H9 (cell line): ENCODE data around the gene BRAF. TPM values are rescaled to one million over a fixed set of nuclear protein-coding genes. Genes with fewer than 3 reads are reported as not detected.

ENCODE experiments used
- DNase-seq: peaks from one replicate; pipeline ENCODE4 v3.0.0-alpha.2; 2017
- H2AFZ ChIP-seq: one replicate; pipeline ENCODE4 v1.6.1; 2013; ENCODE audit warnings: mild to moderate bottlenecking, low read length, control low read depth, moderate library complexity
- H2AK5ac ChIP-seq: 2 replicates; pipeline ENCODE4 v1.6.1; 2013; ENCODE audit warnings: low read length, control low read depth, mixed read lengths; ENCODE audit not compliant: insufficient read length
- H2BK120ac ChIP-seq: one replicate; pipeline ENCODE4 v1.6.1; 2013; ENCODE audit warnings: low read depth, mild to moderate bottlenecking, low read length, control low read depth, inconsistent platforms; ENCODE audit not compliant: poor library complexity, severe bottlenecking
- H2BK12ac ChIP-seq: 2 replicates; pipeline ENCODE4 v1.6.1; 2013; ENCODE audit warnings: low read length, control low read depth, mixed read lengths, low read depth; ENCODE audit not compliant: insufficient read length
- H2BK15ac ChIP-seq: 2 replicates; pipeline ENCODE4 v1.6.1; 2013; ENCODE audit warnings: low read depth, low read length, control low read depth
- H2BK20ac ChIP-seq: one replicate; pipeline ENCODE4 v1.6.1; 2013; ENCODE audit warnings: low read depth, mild to moderate bottlenecking, low read length, control low read depth, inconsistent platforms; ENCODE audit not compliant: poor library complexity, severe bottlenecking
- H2BK5ac ChIP-seq: 2 replicates; pipeline ENCODE4 v1.6.1; 2013; ENCODE audit warnings: low read length, control low read depth, mixed read lengths; ENCODE audit not compliant: insufficient read length
- H3K14ac ChIP-seq: 2 replicates; pipeline ENCODE4 v1.6.1; 2013; ENCODE audit warnings: low read length, control low read depth; ENCODE audit not compliant: insufficient read depth
- H3K18ac ChIP-seq: 2 replicates; pipeline ENCODE4 v1.6.1; 2013; ENCODE audit warnings: low read depth, mild to moderate bottlenecking, mixed read lengths, low read length, control low read depth; ENCODE audit not compliant: insufficient read length
- H3K23ac ChIP-seq: 2 replicates; pipeline ENCODE4 v1.6.1; 2013; ENCODE audit warnings: low read length, control low read depth, mixed read lengths, low read depth; ENCODE audit not compliant: insufficient read length
- H3K23me2 ChIP-seq: 2 replicates; pipeline ENCODE4 v1.6.1; 2013; ENCODE audit warnings: low read depth, mild to moderate bottlenecking, mixed read lengths, low read length, control low read depth; ENCODE audit not compliant: insufficient read length, poor library complexity, severe bottlenecking
- H3K27ac ChIP-seq: 2 replicates; pipeline ENCODE4 v1.5.1; 2013; ENCODE audit warnings: low read length, control low read depth, mixed read lengths, low read depth; ENCODE audit not compliant: insufficient read length
- H3K27me3 ChIP-seq: 2 replicates; pipeline ENCODE4 v1.6.1; 2013; ENCODE audit warnings: low read length, control low read depth, inconsistent platforms; ENCODE audit not compliant: insufficient read depth
- H3K4ac ChIP-seq: 2 replicates; pipeline ENCODE4 v1.6.1; 2013; ENCODE audit warnings: low read depth, mild to moderate bottlenecking, control low read depth, inconsistent platforms, low read length, moderate library complexity
- H3K4me1 ChIP-seq: 2 replicates; pipeline ENCODE4 v1.6.1; 2013; ENCODE audit warnings: low read length, control low read depth, inconsistent platforms; ENCODE audit not compliant: insufficient read depth
- H3K4me2 ChIP-seq: 2 replicates; pipeline ENCODE4 v1.6.1; 2013; ENCODE audit warnings: low read length, control low read depth, mixed read lengths; ENCODE audit not compliant: insufficient read length, insufficient read depth
- H3K56ac ChIP-seq: 2 replicates; pipeline ENCODE4 v1.6.1; 2013; ENCODE audit warnings: low read depth, mild to moderate bottlenecking, mixed read lengths, low read length, control low read depth; ENCODE audit not compliant: insufficient read length
- H3K79me1 ChIP-seq: 2 replicates; pipeline ENCODE4 v1.6.1; 2013; ENCODE audit warnings: low read depth, mild to moderate bottlenecking, moderate library complexity, low read length, control low read depth, inconsistent platforms; ENCODE audit not compliant: insufficient read depth, poor library complexity, severe bottlenecking
- H3K79me2 ChIP-seq: 2 replicates; pipeline ENCODE4 v1.6.1; 2013; ENCODE audit warnings: low read length, control low read depth, inconsistent platforms; ENCODE audit not compliant: insufficient read depth
- H3K9ac ChIP-seq: 2 replicates; pipeline ENCODE4 v1.6.1; 2013; ENCODE audit warnings: low read length, control low read depth, mixed read lengths; ENCODE audit not compliant: insufficient read length; ENCODE audit errors: extremely low read depth
- H3K9me3 ChIP-seq: one replicate; pipeline ENCODE4 v1.6.1; 2013; ENCODE audit warnings: low read depth, low read length, inconsistent platforms; ENCODE audit not compliant: control insufficient read depth
- H3T11ph ChIP-seq: one replicate; pipeline ENCODE4 v1.6.1; 2013; ENCODE audit warnings: mild to moderate bottlenecking, low read length, control low read depth, inconsistent platforms
- H4K20me1 ChIP-seq: one replicate; pipeline ENCODE4 v1.6.1; 2013; ENCODE audit not compliant: control insufficient read depth, insufficient read length, insufficient read depth
- H4K5ac ChIP-seq: 2 replicates; pipeline ENCODE4 v1.6.1; 2013; ENCODE audit warnings: low read depth, mild to moderate bottlenecking, mixed read lengths, low read length, control low read depth; ENCODE audit not compliant: insufficient read length
- H4K8ac ChIP-seq: replicated peaks from 2 replicates; pipeline ENCODE4 v1.6.1; 2013; ENCODE audit warnings: low read length, control low read depth, mixed read lengths, low read depth; ENCODE audit not compliant: insufficient read length
- H4K91ac ChIP-seq: 2 replicates; pipeline ENCODE4 v1.6.1; 2013; ENCODE audit warnings: low read depth, mild to moderate bottlenecking, moderate library complexity, mixed read lengths, low read length, control low read depth; ENCODE audit not compliant: insufficient read length
- H3K27ac Mint-ChIP-seq, 3 experiments: 2 replicates in 2 of 3; 3 replicates in 1 of 3; pipeline ENCODE4 v1.8.0; 2020 to 2021; ENCODE audit warnings: mixed read lengths in 3 of 3, mild to moderate bottlenecking in 1 of 3, moderate library complexity in 1 of 3
- H3K27me3 Mint-ChIP-seq: 2 replicates; pipeline ENCODE4 v1.8.0; 2021; ENCODE audit warnings: low read depth, mild to moderate bottlenecking, moderate library complexity, mixed read lengths
- H3K36me3 Mint-ChIP-seq, 3 experiments: 2 replicates in 2 of 3; 3 replicates in 1 of 3; pipeline ENCODE4 v1.8.0; 2020 to 2021; ENCODE audit warnings: low read depth in 3 of 3, mixed read lengths in 3 of 3; ENCODE audit not compliant: insufficient read depth in 1 of 3
- H3K4me1 Mint-ChIP-seq, 2 experiments: 2 replicates each; pipeline ENCODE4 v1.8.0; 2020; ENCODE audit warnings: mixed read lengths in 2 of 2
- H3K4me3 Mint-ChIP-seq, 2 experiments: 2 replicates in 1 of 2; 3 replicates in 1 of 2; pipeline ENCODE4 v1.8.0; 2020 to 2021; ENCODE audit warnings: mild to moderate bottlenecking in 2 of 2, mixed read lengths in 2 of 2, moderate library complexity in 1 of 2
- H3K9me3 Mint-ChIP-seq, 2 experiments: 2 replicates in 1 of 2; 3 replicates in 1 of 2; pipeline ENCODE4 v1.8.0; 2020; ENCODE audit warnings: mild to moderate bottlenecking in 2 of 2, mixed read lengths in 2 of 2, moderate library complexity in 1 of 2
- total RNA-seq: library from RNA; stranded (reverse); gene quantifications from 2 replicates; pipeline ENCODE4 v1.2.1, GENCODE V29; 2021
- TF ChIP-seq, protein P1 (sequence below): fragments of 200-600 bp; sonication (generic); conservative IDR thresholded peaks from 3 replicates; pipeline ENCODE4 v1.8.0; 2021; ENCODE audit warnings: antibody characterized with exemption, mild to moderate bottlenecking

BRAF gene
- total RNA-seq, 1 experiment from 2014 or later, result 32.9 TPM

- Histone ChIP-seq H3K27ac (no peak overlapping the region), H3K56ac (no peak overlapping the region), H2BK5ac (no peak overlapping the region), H3K9ac (no peak overlapping the region), H2AFZ (no peak overlapping the region), H3T11ph (no peak overlapping the region), H3K79me1 (no peaks in the 10 kb centered on the region), H3K4ac (no peak overlapping the region), H3K4me1 (no peaks in the 10 kb centered on the region), H3K14ac (no peak overlapping the region), H3K79me2 (no peaks in the 10 kb centered on the region), H2BK12ac (no peak overlapping the region), H4K5ac (no peak overlapping the region), H3K18ac (no peak overlapping the region), H3K27me3 (no peaks in the 10 kb centered on the region), H2AK5ac (no peak overlapping the region), H3K4me2 (no peak overlapping the region), H2BK20ac (no peak overlapping the region), H3K23ac (no peak overlapping the region), H4K91ac (no peak overlapping the region), H4K8ac (no peak overlapping the region), H2BK15ac (no peak overlapping the region), H3K23me2 (no peaks in the 10 kb centered on the region), H4K20me1 (no peaks in the 10 kb centered on the region), H3K9me3 (no peaks in the 10 kb centered on the region), H2BK120ac (no peak overlapping the region)
- Mint-ChIP-seq H3K36me3 (peaks cover 11 to 28% (median 20%) of the 10 kb centered on the region in 3 experiments), H3K4me1 (no peaks in the 10 kb centered on the region), H3K27ac (peak overlapping the region in 1 of 3 experiments; percentile 43; a peak in 2 of 7 replicates), H3K27me3 (no peaks in the 10 kb centered on the region), H3K4me3 (no peak overlapping the region), H3K9me3 (no peaks in the 10 kb centered on the region; a peak in 1 of 5 replicates)
- TF ChIP-seq, protein P1, sequence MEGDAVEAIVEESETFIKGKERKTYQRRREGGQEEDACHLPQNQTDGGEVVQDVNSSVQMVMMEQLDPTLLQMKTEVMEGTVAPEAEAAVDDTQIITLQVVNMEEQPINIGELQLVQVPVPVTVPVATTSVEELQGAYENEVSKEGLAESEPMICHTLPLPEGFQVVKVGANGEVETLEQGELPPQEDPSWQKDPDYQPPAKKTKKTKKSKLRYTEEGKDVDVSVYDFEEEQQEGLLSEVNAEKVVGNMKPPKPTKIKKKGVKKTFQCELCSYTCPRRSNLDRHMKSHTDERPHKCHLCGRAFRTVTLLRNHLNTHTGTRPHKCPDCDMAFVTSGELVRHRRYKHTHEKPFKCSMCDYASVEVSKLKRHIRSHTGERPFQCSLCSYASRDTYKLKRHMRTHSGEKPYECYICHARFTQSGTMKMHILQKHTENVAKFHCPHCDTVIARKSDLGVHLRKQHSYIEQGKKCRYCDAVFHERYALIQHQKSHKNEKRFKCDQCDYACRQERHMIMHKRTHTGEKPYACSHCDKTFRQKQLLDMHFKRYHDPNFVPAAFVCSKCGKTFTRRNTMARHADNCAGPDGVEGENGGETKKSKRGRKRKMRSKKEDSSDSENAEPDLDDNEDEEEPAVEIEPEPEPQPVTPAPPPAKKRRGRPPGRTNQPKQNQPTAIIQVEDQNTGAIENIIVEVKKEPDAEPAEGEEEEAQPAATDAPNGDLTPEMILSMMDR, result no peak
- no peak for DNase-seq
Measured at GRCh38 chr7:140771826-140772225, 152.9 kb downstream of the BRAF start.
